Parathyroid adenoma (tissue), 2 donors: ENCODE measurements around the gene SUMO4.

ENCODE experiments used
- H2AFZ ChIP-seq: fragments of 300-600 bp; sonication (generic); one replicate; pipeline ENCODE4 v1.7.0; 2017; ENCODE audit warnings: antibody characterized with exemption, mild to moderate bottlenecking
- H3K27ac ChIP-seq: fragments of 300-600 bp; sonication (generic); one replicate; pipeline ENCODE4 v1.7.0; 2017
- H3K27me3 ChIP-seq: fragments of 300-600 bp; sonication (generic); one replicate; pipeline ENCODE4 v1.7.0; 2017; ENCODE audit warnings: low read length; ENCODE audit not compliant: control insufficient read depth, insufficient read depth
- H3K36me3 ChIP-seq: fragments of 300-600 bp; sonication (generic); one replicate; pipeline ENCODE4 v1.7.0; 2017; ENCODE audit warnings: low read length; ENCODE audit not compliant: control insufficient read depth, insufficient read depth
- H3K4me1 ChIP-seq: fragments of 300-600 bp; sonication (generic); one replicate; pipeline ENCODE4 v1.7.0; 2017; ENCODE audit warnings: control low read depth
- H3K4me2 ChIP-seq: fragments of 300-600 bp; sonication (generic); one replicate; pipeline ENCODE4 v1.7.0; 2017; ENCODE audit warnings: low read length
- H3K4me3 ChIP-seq: fragments of 300-600 bp; sonication (generic); one replicate; pipeline ENCODE4 v1.7.0; 2017; ENCODE audit warnings: low read depth, low read length
- H3K79me2 ChIP-seq: fragments of 300-600 bp; sonication (generic); one replicate; pipeline ENCODE4 v1.7.0; 2017; ENCODE audit warnings: control low read depth
- H3K9ac ChIP-seq: fragments of 300-600 bp; sonication (generic); one replicate; pipeline ENCODE4 v1.7.0; 2017; ENCODE audit warnings: mild to moderate bottlenecking
- H3K9me3 ChIP-seq: fragments of 300-600 bp; sonication (generic); one replicate; pipeline ENCODE4 v1.7.0; 2017; ENCODE audit warnings: low read length; ENCODE audit not compliant: control insufficient read depth
- TF ChIP-seq, protein P1 (sequence below): fragments of 300-600 bp; sonication (generic); IDR thresholded peaks from one replicate; pipeline ENCODE4 v1.7.0; 2017; ENCODE audit warnings: antibody characterized with exemption, mild to moderate bottlenecking
- donor health status: primary hyperparathyroidism.

Gene SUMO4

GRCh38 chr6:149385998-149386646, 13.9 kb upstream of the SUMO4 start:
- TF ChIP-seq, protein P1, sequence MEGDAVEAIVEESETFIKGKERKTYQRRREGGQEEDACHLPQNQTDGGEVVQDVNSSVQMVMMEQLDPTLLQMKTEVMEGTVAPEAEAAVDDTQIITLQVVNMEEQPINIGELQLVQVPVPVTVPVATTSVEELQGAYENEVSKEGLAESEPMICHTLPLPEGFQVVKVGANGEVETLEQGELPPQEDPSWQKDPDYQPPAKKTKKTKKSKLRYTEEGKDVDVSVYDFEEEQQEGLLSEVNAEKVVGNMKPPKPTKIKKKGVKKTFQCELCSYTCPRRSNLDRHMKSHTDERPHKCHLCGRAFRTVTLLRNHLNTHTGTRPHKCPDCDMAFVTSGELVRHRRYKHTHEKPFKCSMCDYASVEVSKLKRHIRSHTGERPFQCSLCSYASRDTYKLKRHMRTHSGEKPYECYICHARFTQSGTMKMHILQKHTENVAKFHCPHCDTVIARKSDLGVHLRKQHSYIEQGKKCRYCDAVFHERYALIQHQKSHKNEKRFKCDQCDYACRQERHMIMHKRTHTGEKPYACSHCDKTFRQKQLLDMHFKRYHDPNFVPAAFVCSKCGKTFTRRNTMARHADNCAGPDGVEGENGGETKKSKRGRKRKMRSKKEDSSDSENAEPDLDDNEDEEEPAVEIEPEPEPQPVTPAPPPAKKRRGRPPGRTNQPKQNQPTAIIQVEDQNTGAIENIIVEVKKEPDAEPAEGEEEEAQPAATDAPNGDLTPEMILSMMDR: no peak
- Histone ChIP-seq H2AFZ (no peak overlapping the region), H3K4me1 (peaks cover 6% of the 10 kb centered on the region), H3K36me3 (no peaks in the 10 kb centered on the region), H3K4me3 (no peak overlapping the region), H3K79me2 (peaks cover 9% of the 10 kb centered on the region), H3K9me3 (no peaks in the 10 kb centered on the region), H3K4me2 (no peak overlapping the region), H3K27ac (no peak overlapping the region), H3K27me3 (no peaks in the 10 kb centered on the region), H3K9ac (no peak overlapping the region)

DNA sequence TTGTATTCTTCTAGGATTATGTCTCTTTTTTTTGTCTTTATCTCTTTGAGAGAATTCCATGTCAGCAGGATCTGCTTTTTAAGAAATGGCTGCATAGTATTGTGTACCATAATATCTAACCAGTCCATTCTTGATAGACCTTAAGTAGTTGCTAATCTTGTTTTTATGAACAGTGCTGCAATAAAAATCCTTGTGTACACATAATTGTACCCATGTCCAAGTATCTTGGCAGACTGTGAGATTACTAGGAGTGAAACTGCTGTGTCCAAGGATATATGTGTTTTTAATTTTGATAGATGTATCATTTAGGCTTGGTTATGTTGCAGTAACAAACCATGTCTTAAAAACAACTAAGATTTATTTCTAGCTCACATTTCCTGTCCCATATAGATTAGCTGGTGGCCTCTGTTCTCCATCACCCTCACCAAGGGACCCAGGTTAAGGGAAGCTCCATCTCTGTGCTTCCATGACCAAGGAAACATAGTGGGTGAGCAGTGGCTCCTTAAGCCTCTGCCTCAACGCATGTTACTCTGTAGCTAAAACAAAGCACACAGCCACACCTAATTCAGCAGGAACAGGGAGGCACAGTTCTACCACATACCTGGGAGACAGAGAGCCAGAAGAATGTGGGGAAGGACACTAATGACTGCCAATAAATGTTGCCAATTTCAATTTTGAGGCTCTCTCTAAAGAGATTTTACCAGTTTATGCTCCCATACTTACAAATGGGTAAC, 12.1 kb upstream of the SUMO4 start:
- no peak overlapping the region for H3K4me2 ChIP-seq
- no peaks in the 10 kb centered on the region for H3K4me1 ChIP-seq
- no peak overlapping the region for H3K4me3 ChIP-seq
- no peaks in the 10 kb centered on the region for H3K36me3 ChIP-seq
- H3K9ac ChIP-seq: no peak overlapping the region
- peaks cover 9% of the 10 kb centered on the region for H3K79me2 ChIP-seq
- TF ChIP-seq, protein P1: no peak
- H2AFZ ChIP-seq: no peak overlapping the region
- no peak overlapping the region for H3K27ac ChIP-seq
- H3K27me3 ChIP-seq: no peaks in the 10 kb centered on the region
- H3K9me3 ChIP-seq: no peaks in the 10 kb centered on the region

DNA sequence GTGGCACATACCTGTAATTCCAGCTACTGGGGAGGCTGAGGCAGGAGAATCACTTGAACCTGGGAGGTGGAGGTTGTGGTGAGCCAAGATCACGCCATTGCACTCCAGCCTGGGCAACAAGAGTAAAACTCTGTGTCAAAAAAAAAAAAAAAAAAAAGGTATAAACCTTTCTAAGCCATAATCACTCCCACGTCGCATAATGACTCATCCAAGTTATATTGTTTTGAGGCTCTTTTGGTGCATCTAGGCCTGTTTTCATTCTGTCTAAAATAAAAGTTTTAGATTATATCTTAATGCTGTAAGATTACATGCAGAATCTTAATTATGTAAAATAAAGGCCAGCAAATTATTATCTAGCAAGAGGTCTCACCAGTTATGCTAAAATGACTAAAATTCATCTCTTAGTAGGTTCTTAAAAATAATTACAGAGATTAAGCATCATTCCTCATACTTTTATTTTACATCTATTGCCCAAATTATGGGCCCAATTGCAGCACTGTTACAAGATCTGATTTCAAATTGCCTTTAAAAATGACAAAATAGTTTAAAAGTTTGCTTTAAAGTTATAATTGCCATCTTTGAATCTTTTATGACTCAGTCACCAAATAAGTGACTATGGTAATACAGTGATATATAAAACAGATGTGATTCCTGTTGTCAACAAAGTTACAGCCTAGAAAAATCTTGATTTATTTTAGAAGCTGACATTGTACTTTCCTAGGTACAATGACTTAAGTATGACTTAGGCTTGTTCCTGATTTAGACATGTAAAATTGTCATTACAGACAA, 10.4 kb upstream of the SUMO4 start:
- Histone ChIP-seq H3K27me3 (no peaks in the 10 kb centered on the region), H3K79me2 (peaks cover 9% of the 10 kb centered on the region), H3K4me2 (no peak overlapping the region), H3K4me3 (no peak overlapping the region), H3K4me1 (no peaks in the 10 kb centered on the region), H3K36me3 (no peaks in the 10 kb centered on the region), H3K27ac (no peak overlapping the region), H3K9me3 (no peaks in the 10 kb centered on the region), H2AFZ (no peak overlapping the region), H3K9ac (no peak overlapping the region)
- TF ChIP-seq, protein P1: no peak

DNA sequence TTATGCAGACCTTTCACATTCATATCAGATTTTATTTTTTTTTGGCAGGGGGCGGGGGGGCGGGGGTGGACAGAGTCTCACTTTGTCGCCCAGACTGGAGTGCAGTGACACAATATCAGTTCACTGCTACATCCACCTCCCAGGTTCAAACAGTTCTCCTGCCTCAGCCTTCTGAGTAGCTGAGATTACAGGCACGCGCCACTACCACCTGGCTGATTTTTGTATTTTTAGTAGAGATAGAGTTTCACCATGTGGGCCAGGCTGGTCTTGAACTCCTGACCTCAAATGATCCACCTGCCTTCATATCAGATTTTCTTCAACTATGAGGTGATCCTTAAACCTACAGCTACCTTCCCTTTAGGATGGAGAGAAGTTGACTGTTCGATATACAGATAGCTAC, 8.0 kb upstream of the SUMO4 start:
- Histone ChIP-seq H3K4me3 (no peak overlapping the region), H3K27me3 (no peaks in the 10 kb centered on the region), H3K9me3 (no peaks in the 10 kb centered on the region), H3K36me3 (no peaks in the 10 kb centered on the region), H3K9ac (no peak overlapping the region), H2AFZ (no peak overlapping the region), H3K27ac (no peak overlapping the region), H3K4me1 (no peaks in the 10 kb centered on the region), H3K4me2 (no peak overlapping the region), H3K79me2 (peaks cover 3% of the 10 kb centered on the region)
- TF ChIP-seq, protein P1: no peak
